H9 (cell line): ENCODE data around the gene FGF21. TPM values are rescaled to one million over a fixed set of nuclear protein-coding genes. Genes with fewer than 3 reads are reported as not detected.

ENCODE experiments used
- DNase-seq: peaks from one replicate; pipeline ENCODE4 v3.0.0-alpha.2; 2017
- H2AFZ ChIP-seq: one replicate; pipeline ENCODE4 v1.6.1; 2013; ENCODE audit warnings: mild to moderate bottlenecking, low read length, control low read depth, moderate library complexity
- H2AK5ac ChIP-seq: 2 replicates; pipeline ENCODE4 v1.6.1; 2013; ENCODE audit warnings: low read length, control low read depth, mixed read lengths; ENCODE audit not compliant: insufficient read length
- H2BK120ac ChIP-seq: one replicate; pipeline ENCODE4 v1.6.1; 2013; ENCODE audit warnings: low read depth, mild to moderate bottlenecking, low read length, control low read depth, inconsistent platforms; ENCODE audit not compliant: poor library complexity, severe bottlenecking
- H2BK12ac ChIP-seq: 2 replicates; pipeline ENCODE4 v1.6.1; 2013; ENCODE audit warnings: low read length, control low read depth, mixed read lengths, low read depth; ENCODE audit not compliant: insufficient read length
- H2BK15ac ChIP-seq: 2 replicates; pipeline ENCODE4 v1.6.1; 2013; ENCODE audit warnings: low read depth, low read length, control low read depth
- H2BK20ac ChIP-seq: one replicate; pipeline ENCODE4 v1.6.1; 2013; ENCODE audit warnings: low read depth, mild to moderate bottlenecking, low read length, control low read depth, inconsistent platforms; ENCODE audit not compliant: poor library complexity, severe bottlenecking
- H2BK5ac ChIP-seq: 2 replicates; pipeline ENCODE4 v1.6.1; 2013; ENCODE audit warnings: low read length, control low read depth, mixed read lengths; ENCODE audit not compliant: insufficient read length
- H3K14ac ChIP-seq: 2 replicates; pipeline ENCODE4 v1.6.1; 2013; ENCODE audit warnings: low read length, control low read depth; ENCODE audit not compliant: insufficient read depth
- H3K18ac ChIP-seq: 2 replicates; pipeline ENCODE4 v1.6.1; 2013; ENCODE audit warnings: low read depth, mild to moderate bottlenecking, mixed read lengths, low read length, control low read depth; ENCODE audit not compliant: insufficient read length
- H3K23ac ChIP-seq: 2 replicates; pipeline ENCODE4 v1.6.1; 2013; ENCODE audit warnings: low read length, control low read depth, mixed read lengths, low read depth; ENCODE audit not compliant: insufficient read length
- H3K23me2 ChIP-seq: 2 replicates; pipeline ENCODE4 v1.6.1; 2013; ENCODE audit warnings: low read depth, mild to moderate bottlenecking, mixed read lengths, low read length, control low read depth; ENCODE audit not compliant: insufficient read length, poor library complexity, severe bottlenecking
- H3K27ac ChIP-seq: 2 replicates; pipeline ENCODE4 v1.5.1; 2013; ENCODE audit warnings: low read length, control low read depth, mixed read lengths, low read depth; ENCODE audit not compliant: insufficient read length
- H3K27me3 ChIP-seq: 2 replicates; pipeline ENCODE4 v1.6.1; 2013; ENCODE audit warnings: low read length, control low read depth, inconsistent platforms; ENCODE audit not compliant: insufficient read depth
- H3K4ac ChIP-seq: 2 replicates; pipeline ENCODE4 v1.6.1; 2013; ENCODE audit warnings: low read depth, mild to moderate bottlenecking, control low read depth, inconsistent platforms, low read length, moderate library complexity
- H3K4me1 ChIP-seq: 2 replicates; pipeline ENCODE4 v1.6.1; 2013; ENCODE audit warnings: low read length, control low read depth, inconsistent platforms; ENCODE audit not compliant: insufficient read depth
- H3K4me2 ChIP-seq: 2 replicates; pipeline ENCODE4 v1.6.1; 2013; ENCODE audit warnings: low read length, control low read depth, mixed read lengths; ENCODE audit not compliant: insufficient read length, insufficient read depth
- H3K56ac ChIP-seq: 2 replicates; pipeline ENCODE4 v1.6.1; 2013; ENCODE audit warnings: low read depth, mild to moderate bottlenecking, mixed read lengths, low read length, control low read depth; ENCODE audit not compliant: insufficient read length
- H3K79me1 ChIP-seq: 2 replicates; pipeline ENCODE4 v1.6.1; 2013; ENCODE audit warnings: low read depth, mild to moderate bottlenecking, moderate library complexity, low read length, control low read depth, inconsistent platforms; ENCODE audit not compliant: insufficient read depth, poor library complexity, severe bottlenecking
- H3K79me2 ChIP-seq: 2 replicates; pipeline ENCODE4 v1.6.1; 2013; ENCODE audit warnings: low read length, control low read depth, inconsistent platforms; ENCODE audit not compliant: insufficient read depth
- H3K9ac ChIP-seq: 2 replicates; pipeline ENCODE4 v1.6.1; 2013; ENCODE audit warnings: low read length, control low read depth, mixed read lengths; ENCODE audit not compliant: insufficient read length; ENCODE audit errors: extremely low read depth
- H3K9me3 ChIP-seq: one replicate; pipeline ENCODE4 v1.6.1; 2013; ENCODE audit warnings: low read depth, low read length, inconsistent platforms; ENCODE audit not compliant: control insufficient read depth
- H3T11ph ChIP-seq: one replicate; pipeline ENCODE4 v1.6.1; 2013; ENCODE audit warnings: mild to moderate bottlenecking, low read length, control low read depth, inconsistent platforms
- H4K20me1 ChIP-seq: one replicate; pipeline ENCODE4 v1.6.1; 2013; ENCODE audit not compliant: control insufficient read depth, insufficient read length, insufficient read depth
- H4K5ac ChIP-seq: 2 replicates; pipeline ENCODE4 v1.6.1; 2013; ENCODE audit warnings: low read depth, mild to moderate bottlenecking, mixed read lengths, low read length, control low read depth; ENCODE audit not compliant: insufficient read length
- H4K8ac ChIP-seq: replicated peaks from 2 replicates; pipeline ENCODE4 v1.6.1; 2013; ENCODE audit warnings: low read length, control low read depth, mixed read lengths, low read depth; ENCODE audit not compliant: insufficient read length
- H4K91ac ChIP-seq: 2 replicates; pipeline ENCODE4 v1.6.1; 2013; ENCODE audit warnings: low read depth, mild to moderate bottlenecking, moderate library complexity, mixed read lengths, low read length, control low read depth; ENCODE audit not compliant: insufficient read length
- H3K27ac Mint-ChIP-seq, 3 experiments: 2 replicates in 2 of 3; 3 replicates in 1 of 3; pipeline ENCODE4 v1.8.0; 2020 to 2021; ENCODE audit warnings: mixed read lengths in 3 of 3, mild to moderate bottlenecking in 1 of 3, moderate library complexity in 1 of 3
- H3K27me3 Mint-ChIP-seq: 2 replicates; pipeline ENCODE4 v1.8.0; 2021; ENCODE audit warnings: low read depth, mild to moderate bottlenecking, moderate library complexity, mixed read lengths
- H3K36me3 Mint-ChIP-seq, 3 experiments: 2 replicates in 2 of 3; 3 replicates in 1 of 3; pipeline ENCODE4 v1.8.0; 2020 to 2021; ENCODE audit warnings: low read depth in 3 of 3, mixed read lengths in 3 of 3; ENCODE audit not compliant: insufficient read depth in 1 of 3
- H3K4me1 Mint-ChIP-seq, 2 experiments: 2 replicates each; pipeline ENCODE4 v1.8.0; 2020; ENCODE audit warnings: mixed read lengths in 2 of 2
- H3K4me3 Mint-ChIP-seq, 2 experiments: 2 replicates in 1 of 2; 3 replicates in 1 of 2; pipeline ENCODE4 v1.8.0; 2020 to 2021; ENCODE audit warnings: mild to moderate bottlenecking in 2 of 2, mixed read lengths in 2 of 2, moderate library complexity in 1 of 2
- H3K9me3 Mint-ChIP-seq, 2 experiments: 2 replicates in 1 of 2; 3 replicates in 1 of 2; pipeline ENCODE4 v1.8.0; 2020; ENCODE audit warnings: mild to moderate bottlenecking in 2 of 2, mixed read lengths in 2 of 2, moderate library complexity in 1 of 2
- CTCF ChIP-seq: fragments of 200-600 bp; sonication (generic); conservative IDR thresholded peaks from 3 replicates; pipeline ENCODE4 v1.8.0; 2021; ENCODE audit warnings: antibody characterized with exemption, mild to moderate bottlenecking
- WGBS: extraction: QIAGEN DNeasy Blood & Tissue Kit; methylation state at CpG from one replicate; pipeline ENCODE4 v1.1.7; 2013; ENCODE audit warnings: missing lambda C conversion rate, low lambda C conversion rate, mixed read lengths; ENCODE audit not compliant: insufficient read length; ENCODE audit errors: extremely low coverage; 5-methylcytosine and 5-hydroxymethylcytosine counted together
- total RNA-seq: library from RNA; stranded (reverse); gene quantifications from 2 replicates; pipeline ENCODE4 v1.2.1, GENCODE V29; 2021

FGF21 gene
- total RNA-seq, 1 experiment from 2014 or later, result 0.90 TPM

- Histone ChIP-seq H2BK15ac (no peak overlapping the region), H3K79me1 (no peaks in the 10 kb centered on the region), H4K5ac (no peak overlapping the region), H3T11ph (no peak overlapping the region), H3K27me3 (no peaks in the 10 kb centered on the region), H2AK5ac (no peak overlapping the region), H2BK20ac (no peak overlapping the region), H3K18ac (peak overlapping the region; percentile 90), H2BK120ac (no peak overlapping the region), H4K20me1 (no peaks in the 10 kb centered on the region), H3K56ac (no peak overlapping the region), H3K23me2 (no peaks in the 10 kb centered on the region), H3K27ac (no peak overlapping the region), H3K4ac (no peak overlapping the region), H4K8ac (no peak overlapping the region), H2BK12ac (no peak overlapping the region), H2AFZ (no peak overlapping the region), H3K4me2 (peak overlapping the region; percentile 47), H3K23ac (no peak overlapping the region), H3K9ac (peak overlapping the region; percentile 40), H3K4me1 (peaks cover 6% of the 10 kb centered on the region; the same call in 1 of the 2 replicates), H3K79me2 (no peaks in the 10 kb centered on the region), H2BK5ac (no peak overlapping the region), H4K91ac (no peak overlapping the region), H3K9me3 (no peaks in the 10 kb centered on the region), H3K14ac (peak overlapping the region; percentile 69; the same call in 1 of the 2 replicates)
- Mint-ChIP-seq H3K4me3 (peak overlapping the region; percentile 91 to 95), H3K4me1 (peaks cover 17 to 18% of the 10 kb centered on the region in 2 experiments), H3K36me3 (no peaks in the 10 kb centered on the region; a peak in 1 of 7 replicates), H3K9me3 (0 out of 5 replicates have a peak, but pooled peaks cover 0 to 2% of the 10 kb centered on the region in 2 experiments), H3K27me3 (no peaks in the 10 kb centered on the region; the same call in 1 of the 2 replicates), H3K27ac (peak overlapping the region; percentile 90 to 99 (median 98); a peak in 6 of 7 replicates)
- peak; percentile 99 for TF ChIP-seq CTCF
- DNase-seq, result peak; percentile 94
- WGBS, result no CpG with 5 or more reads among the region's 38 CpGs
Observed at GRCh38 chr19:48795055-48795684, 39.8 kb downstream of the FGF21 start.
